A673 (cell line): ENCODE results near the gene NAV2. TPM values are rescaled to one million over a fixed set of nuclear protein-coding genes. Genes with fewer than 3 reads are reported as not detected.

Experiments
- BruUV-seq: library from RNA; stranded (reverse); fragments of 400-500 nt; replicated peaks from 2 replicates; lab custom pipeline; 2021; lab: Mats Ljungman, UMichigan
- CTCF ChIA-PET: fragments of 300-600 bp; sonication (Branson Sonifier 250); formaldehyde crosslinking; loops from one replicate; lab custom pipeline; 2022; ENCODE audit warnings: antibody characterized with exemption; lab: Charles Lee
- POLR2A ChIA-PET: fragments of 300-600 bp; sonication (Branson Sonifier 250); formaldehyde crosslinking; loops from one replicate; lab custom pipeline; 2022; ENCODE audit warnings: antibody characterized with exemption; ENCODE audit not compliant: low non-redundant PET; lab: Charles Lee
- DNase-seq: peaks from one replicate; pipeline ENCODE4 v3.0.0-alpha.2; 2015; ENCODE audit warnings: low spot score
- H3K27ac ChIP-seq: fragments of 200-600 bp; sonication (generic); 2 replicates; pipeline ENCODE4 v1.5.1; 2016; ENCODE audit warnings: mixed run types, low read depth, mild to moderate bottlenecking, mixed read lengths, antibody characterized with exemption, low read length; ENCODE audit not compliant: poor library complexity, severe bottlenecking
- H3K27me3 ChIP-seq: fragments of 200-600 bp; sonication (generic); replicated peaks from 2 replicates; pipeline ENCODE4 v1.6.1; 2017; ENCODE audit warnings: mixed run types, low read depth, mild to moderate bottlenecking, mixed read lengths, antibody characterized with exemption, low read length; ENCODE audit not compliant: insufficient read depth, poor library complexity
- H3K36me3 ChIP-seq: fragments of 200-600 bp; sonication (generic); 2 replicates; pipeline ENCODE4 v1.6.1; 2016; ENCODE audit warnings: mixed run types, mild to moderate bottlenecking, mixed read lengths, antibody characterized with exemption, low read length; ENCODE audit not compliant: insufficient read depth, poor library complexity, severe bottlenecking
- H3K4me1 ChIP-seq: fragments of 200-600 bp; sonication (generic); 2 replicates; pipeline ENCODE4 v1.6.1; 2017; ENCODE audit warnings: mixed run types, mild to moderate bottlenecking, mixed read lengths, antibody characterized with exemption, low read length; ENCODE audit not compliant: insufficient read depth, poor library complexity, severe bottlenecking
- H3K4me3 ChIP-seq: fragments of 200-600 bp; sonication (generic); 2 replicates; pipeline ENCODE4 v1.5.1; 2016; ENCODE audit warnings: low read depth, mixed run types, mild to moderate bottlenecking, mixed read lengths, low read length; ENCODE audit not compliant: poor library complexity, severe bottlenecking
- H3K9me3 ChIP-seq: fragments of 200-600 bp; sonication (generic); 2 replicates; pipeline ENCODE4 v1.6.1; 2016; ENCODE audit warnings: mixed run types, low read depth, mild to moderate bottlenecking, mixed read lengths, antibody characterized with exemption, low read length; ENCODE audit not compliant: poor library complexity, severe bottlenecking
- EZH2 ChIP-seq: fragments of 200-600 bp; sonication (generic); IDR thresholded peaks from 2 replicates; pipeline ENCODE4 v1.6.1; 2017; ENCODE audit warnings: borderline replicate concordance, low read depth, mild to moderate bottlenecking, mixed read lengths, antibody characterized with exemption, low read length; ENCODE audit not compliant: poor library complexity, severe bottlenecking
- intact Hi-C: fragments of 100-400 bp; cut with micrococcal nuclease; formaldehyde crosslinking; loops from one replicate; pipeline ENCODE4 v1.10.0; 2022; ENCODE audit not compliant: unreplicated experiment
- total RNA-seq: library from RNA; stranded (reverse); gene quantifications from 2 replicates; pipeline ENCODE4 v1.2.3, GENCODE V29; 2021
- TF ChIP-seq, protein P1 (sequence below): fragments of 300-800, 200-600 bp; sonication (generic); conservative IDR thresholded peaks from 2 replicates; pipeline ENCODE4 v1.5.1; 2017; ENCODE audit warnings: low read depth, mild to moderate bottlenecking, antibody characterized with exemption, low read length, moderate library complexity, mixed read lengths

Gene NAV2
- total RNA-seq, 1 experiment from 2014 or later = not detected

GRCh38 chr11:19977941-19978340, 265.3 kb downstream of the NAV2 start:
- no peak for TF ChIP-seq EZH2
- TF ChIP-seq, protein P1, sequence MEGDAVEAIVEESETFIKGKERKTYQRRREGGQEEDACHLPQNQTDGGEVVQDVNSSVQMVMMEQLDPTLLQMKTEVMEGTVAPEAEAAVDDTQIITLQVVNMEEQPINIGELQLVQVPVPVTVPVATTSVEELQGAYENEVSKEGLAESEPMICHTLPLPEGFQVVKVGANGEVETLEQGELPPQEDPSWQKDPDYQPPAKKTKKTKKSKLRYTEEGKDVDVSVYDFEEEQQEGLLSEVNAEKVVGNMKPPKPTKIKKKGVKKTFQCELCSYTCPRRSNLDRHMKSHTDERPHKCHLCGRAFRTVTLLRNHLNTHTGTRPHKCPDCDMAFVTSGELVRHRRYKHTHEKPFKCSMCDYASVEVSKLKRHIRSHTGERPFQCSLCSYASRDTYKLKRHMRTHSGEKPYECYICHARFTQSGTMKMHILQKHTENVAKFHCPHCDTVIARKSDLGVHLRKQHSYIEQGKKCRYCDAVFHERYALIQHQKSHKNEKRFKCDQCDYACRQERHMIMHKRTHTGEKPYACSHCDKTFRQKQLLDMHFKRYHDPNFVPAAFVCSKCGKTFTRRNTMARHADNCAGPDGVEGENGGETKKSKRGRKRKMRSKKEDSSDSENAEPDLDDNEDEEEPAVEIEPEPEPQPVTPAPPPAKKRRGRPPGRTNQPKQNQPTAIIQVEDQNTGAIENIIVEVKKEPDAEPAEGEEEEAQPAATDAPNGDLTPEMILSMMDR = no peak
- intact Hi-C loops = no loop called here
- ChIA-PET POLR2A (no interaction called here), CTCF (no interaction called here)
- Histone ChIP-seq H3K27me3 (no peaks in the 10 kb centered on the region), H3K4me3 (no peak overlapping the region), H3K36me3 (no peaks in the 10 kb centered on the region), H3K27ac (no peak overlapping the region), H3K9me3 (no peaks in the 10 kb centered on the region), H3K4me1 (no peaks in the 10 kb centered on the region)
- no TSS peak for BruUV-seq
- no peak for DNase-seq

DNA sequence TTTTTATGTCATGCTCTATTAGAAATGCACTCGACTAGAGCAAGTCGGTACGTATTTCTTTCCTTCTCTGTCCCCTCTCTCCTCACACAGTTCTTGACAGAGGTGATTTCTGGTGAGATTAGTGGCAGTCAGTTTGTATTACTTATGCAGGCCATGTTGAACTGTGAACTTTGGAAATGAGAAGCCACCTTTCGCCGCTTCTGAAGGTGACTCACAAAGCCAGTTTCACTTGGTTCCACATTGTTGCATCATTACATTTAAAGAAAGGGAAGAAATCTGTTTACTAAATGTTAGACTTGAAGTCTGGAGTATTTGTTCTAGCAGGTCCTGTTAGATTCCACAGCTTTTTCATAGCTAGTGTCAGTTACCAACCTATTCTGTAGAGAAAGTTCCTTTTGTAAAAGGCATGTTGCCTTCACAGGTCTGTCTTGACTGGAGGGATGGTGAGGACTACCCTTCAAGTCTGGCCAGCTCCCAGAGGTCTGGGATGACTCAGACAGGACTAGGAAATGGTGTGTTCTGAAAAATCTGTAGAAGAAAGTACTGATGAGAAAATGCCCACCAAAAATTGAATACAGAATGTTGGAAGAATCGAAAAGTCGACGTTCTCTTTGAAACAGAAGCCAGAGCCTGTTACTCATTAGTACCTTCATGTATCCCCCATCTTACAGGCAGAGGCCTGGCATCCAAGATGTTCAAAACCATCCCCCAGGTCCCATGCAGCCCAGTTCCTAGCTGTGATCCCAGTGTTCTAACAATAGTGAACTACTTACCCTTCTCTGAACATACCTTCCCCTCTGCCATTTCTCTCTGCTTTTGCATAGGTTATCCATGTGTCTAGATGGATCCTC, 266.3 kb downstream of the NAV2 start:
- Histone ChIP-seq H3K36me3 (no peaks in the 10 kb centered on the region), H3K4me3 (no peak overlapping the region), H3K27ac (no peak overlapping the region), H3K27me3 (no peaks in the 10 kb centered on the region), H3K9me3 (no peaks in the 10 kb centered on the region), H3K4me1 (no peaks in the 10 kb centered on the region)
- DNase-seq = no peak
- ChIA-PET CTCF (no interaction called here), POLR2A (no interaction called here)
- no TSS peak for BruUV-seq
- intact Hi-C loops = no loop called here
- no peak for TF ChIP-seq EZH2
- TF ChIP-seq, protein P1 = no peak

DNA sequence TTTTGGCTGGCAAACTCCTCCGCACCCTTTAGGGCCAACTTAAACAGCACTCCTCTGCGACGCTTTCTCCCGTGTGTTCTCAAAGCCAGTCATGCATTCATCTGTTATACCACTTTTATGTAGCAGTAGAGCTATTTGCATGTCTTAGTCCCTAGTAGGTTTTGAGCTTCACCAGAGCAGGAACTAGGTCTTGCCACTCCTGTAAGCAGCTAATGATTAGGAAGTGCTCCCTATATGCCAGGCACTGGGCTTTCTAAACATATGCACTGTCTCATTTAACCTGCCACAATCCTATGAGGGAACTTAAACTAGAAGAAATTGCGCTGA, 266.8 kb downstream of the NAV2 start:
- Histone ChIP-seq H3K27me3 (no peaks in the 10 kb centered on the region), H3K9me3 (no peaks in the 10 kb centered on the region), H3K4me1 (no peaks in the 10 kb centered on the region), H3K36me3 (no peaks in the 10 kb centered on the region), H3K4me3 (no peak overlapping the region), H3K27ac (no peak overlapping the region)
- TF ChIP-seq EZH2 = no peak
- intact Hi-C loops = no loop called here
- no peak for DNase-seq
- ChIA-PET POLR2A (no interaction called here), CTCF (no interaction called here)
- BruUV-seq = no TSS peak
